Neural progenitor cell (in vitro differentiated cells): Measurements from ENCODE around the gene DNASE2B. TPM values are rescaled to one million over a fixed set of nuclear protein-coding genes. Genes with fewer than 3 reads are reported as not detected.

ENCODE experiments used
- DNase-seq: peaks from one replicate; pipeline ENCODE4 v3.0.0-alpha.2; 2016; ENCODE audit warnings: low spot score
- H2AFZ ChIP-seq: fragments of 200-600 bp; sonication (generic); replicated peaks from 2 replicates; pipeline ENCODE4 v1.6.1; 2016; ENCODE audit warnings: antibody characterized with exemption
- H3F3A ChIP-seq: fragments of 200-600 bp; sonication (generic); 2 replicates; pipeline ENCODE4 v1.6.1; 2016; ENCODE audit warnings: antibody characterized with exemption, low read depth
- H3K27ac ChIP-seq: fragments of 200-600 bp; sonication (generic); 2 replicates; pipeline ENCODE4 v1.5.1; 2016; ENCODE audit warnings: mild to moderate bottlenecking
- H3K27me3 ChIP-seq: fragments of 200-600 bp; sonication (generic); 2 replicates; pipeline ENCODE4 v1.6.1; 2016; ENCODE audit warnings: mild to moderate bottlenecking, moderate library complexity
- H3K36me3 ChIP-seq: fragments of 200-600 bp; sonication (generic); 2 replicates; pipeline ENCODE4 v1.5.1; 2016
- H3K4me1 ChIP-seq: fragments of 200-600 bp; sonication (generic); 2 replicates; pipeline ENCODE4 v1.6.1; 2016; ENCODE audit warnings: mixed run types
- H3K4me2 ChIP-seq: fragments of 200-600 bp; sonication (generic); 2 replicates; pipeline ENCODE4 v1.6.1; 2016
- H3K4me3 ChIP-seq: fragments of 200-600 bp; sonication (generic); 2 replicates; pipeline ENCODE4 v1.5.1; 2016
- H3K79me2 ChIP-seq: fragments of 200-600 bp; sonication (generic); 2 replicates; pipeline ENCODE4 v1.6.1; 2016; ENCODE audit warnings: low read depth
- H3K9ac ChIP-seq: fragments of 200-600 bp; sonication (generic); 2 replicates; pipeline ENCODE4 v1.6.1; 2016
- H3K9me3 ChIP-seq: fragments of 200-600 bp; sonication (generic); 2 replicates; pipeline ENCODE4 v1.5.1; 2016; ENCODE audit warnings: low read depth
- H4K20me1 ChIP-seq: fragments of 200-600 bp; sonication (generic); 2 replicates; pipeline ENCODE4 v1.6.1; 2016; ENCODE audit warnings: low read depth
- H3K27ac Mint-ChIP-seq: 3 replicates; pipeline ENCODE4 v1.8.0; 2021; ENCODE audit warnings: mixed read lengths
- H3K27me3 Mint-ChIP-seq: 2 replicates; pipeline ENCODE4 v1.8.0; 2022; ENCODE audit warnings: low read depth, mild to moderate bottlenecking, inconsistent platforms, moderate library complexity, mixed read lengths; ENCODE audit not compliant: insufficient read depth
- H3K36me3 Mint-ChIP-seq: 3 replicates; pipeline ENCODE4 v1.8.0; 2021; ENCODE audit warnings: mixed read lengths
- H3K4me1 Mint-ChIP-seq: 3 replicates; pipeline ENCODE4 v1.8.0; 2021; ENCODE audit warnings: mixed read lengths
- H3K4me3 Mint-ChIP-seq: 3 replicates; pipeline ENCODE4 v1.8.0; 2021; ENCODE audit warnings: mild to moderate bottlenecking, moderate library complexity, mixed read lengths
- H3K9me3 Mint-ChIP-seq: 3 replicates; pipeline ENCODE4 v1.8.0; 2020; ENCODE audit warnings: mixed read lengths
- CTCF ChIP-seq: fragments of 200-600 bp; sonication (generic); IDR thresholded peaks from 2 replicates; pipeline ENCODE4 v1.5.1; 2017; ENCODE audit warnings: antibody characterized with exemption, mild to moderate bottlenecking
- EZH2 ChIP-seq: fragments of 200-600 bp; sonication (generic); IDR thresholded peaks from 2 replicates; pipeline ENCODE4 v1.6.1; 2017; ENCODE audit warnings: antibody characterized with exemption, mild to moderate bottlenecking, moderate library complexity
- EZH2phosphoT487 ChIP-seq: fragments of 200-600 bp; sonication (generic); IDR thresholded peaks from 2 replicates; pipeline ENCODE4 v1.6.1; 2017; ENCODE audit warnings: antibody characterized with exemption
- total RNA-seq: library from RNA; depleted of rRNA; stranded (reverse); fragments of >200 nt; gene quantifications from 2 replicates; pipeline ENCODE4 v1.2.3, GENCODE V29; 2015; ENCODE audit warnings: low replicate concordance

DNASE2B gene
- total RNA-seq, 1 donor from 2014 or later, result not detected

GRCh38 chr1:84426376-84426775, 28.1 kb downstream of the DNASE2B start:
- H3K27me3 Mint-ChIP-seq, result no peaks in the 10 kb centered on the region
- peaks cover 2% of the 10 kb centered on the region for H3K36me3 Mint-ChIP-seq
- peaks cover 7% of the 10 kb centered on the region for H3K9me3 Mint-ChIP-seq
- H3K4me3 ChIP-seq, result no peak overlapping the region
- H3K9ac ChIP-seq, result no peak overlapping the region
- no peaks in the 10 kb centered on the region for H3K9me3 ChIP-seq
- no peaks in the 10 kb centered on the region for H3F3A ChIP-seq
- no peak overlapping the region for H3K4me2 ChIP-seq
- no peak overlapping the region for H2AFZ ChIP-seq
- TF ChIP-seq EZH2phosphoT487 (no peak), CTCF (no peak), EZH2 (no peak)
- H3K4me1 ChIP-seq, result no peaks in the 10 kb centered on the region
- H3K36me3 ChIP-seq, result no peaks in the 10 kb centered on the region
- no peak overlapping the region for H3K27ac ChIP-seq
- H3K27me3 ChIP-seq, result no peaks in the 10 kb centered on the region
- H3K4me3 Mint-ChIP-seq, result no peak overlapping the region
- H3K27ac Mint-ChIP-seq, result no peak overlapping the region
- H3K79me2 ChIP-seq, result no peaks in the 10 kb centered on the region
- DNase-seq, result no peak
- H4K20me1 ChIP-seq, result no peaks in the 10 kb centered on the region
- H3K4me1 Mint-ChIP-seq, result no peaks in the 10 kb centered on the region

- Histone ChIP-seq H2AFZ (no peak overlapping the region), H3F3A (no peaks in the 10 kb centered on the region), H3K79me2 (no peaks in the 10 kb centered on the region), H3K4me2 (no peak overlapping the region), H3K4me3 (no peak overlapping the region), H4K20me1 (no peaks in the 10 kb centered on the region), H3K9me3 (no peaks in the 10 kb centered on the region), H3K4me1 (no peaks in the 10 kb centered on the region), H3K9ac (no peak overlapping the region), H3K27ac (no peak overlapping the region), H3K36me3 (no peaks in the 10 kb centered on the region), H3K27me3 (no peaks in the 10 kb centered on the region)
- peaks cover 7% of the 10 kb centered on the region for H3K9me3 Mint-ChIP-seq
- no peak overlapping the region for H3K4me3 Mint-ChIP-seq
- DNase-seq, result no peak
- H3K36me3 Mint-ChIP-seq, result peaks cover 2% of the 10 kb centered on the region
- TF ChIP-seq CTCF (no peak), EZH2 (no peak), EZH2phosphoT487 (no peak)
- H3K4me1 Mint-ChIP-seq, result no peaks in the 10 kb centered on the region
- H3K27me3 Mint-ChIP-seq, result no peaks in the 10 kb centered on the region
- no peak overlapping the region for H3K27ac Mint-ChIP-seq
Observed at GRCh38 chr1:84427250-84428188, 29.2 kb downstream of the DNASE2B start.

- no peaks in the 10 kb centered on the region for H3K79me2 ChIP-seq
- H3K27ac Mint-ChIP-seq, result no peak overlapping the region
- no peaks in the 10 kb centered on the region for H3K36me3 ChIP-seq
- H3K27ac ChIP-seq, result no peak overlapping the region
- H4K20me1 ChIP-seq, result no peaks in the 10 kb centered on the region
- no peaks in the 10 kb centered on the region for H3K27me3 ChIP-seq
- H2AFZ ChIP-seq, result no peak overlapping the region
- H3K4me3 ChIP-seq, result no peak overlapping the region
- no peaks in the 10 kb centered on the region for H3K9me3 ChIP-seq
- peak; percentile 7 for DNase-seq
- no peak overlapping the region for H3K4me2 ChIP-seq
- peaks cover 2% of the 10 kb centered on the region for H3K4me1 ChIP-seq
- H3K27me3 Mint-ChIP-seq, result no peaks in the 10 kb centered on the region
- no peak overlapping the region for H3K9ac ChIP-seq
- peaks cover 7% of the 10 kb centered on the region for H3K9me3 Mint-ChIP-seq
- peaks cover 2% of the 10 kb centered on the region for H3K36me3 Mint-ChIP-seq
- no peak overlapping the region for H3K4me3 Mint-ChIP-seq
- no peaks in the 10 kb centered on the region for H3F3A ChIP-seq
- peaks cover 1% of the 10 kb centered on the region for H3K4me1 Mint-ChIP-seq
- TF ChIP-seq EZH2, result no peak
Observed at GRCh38 chr1:84428235-84428634, 30.0 kb downstream of the DNASE2B start.

GRCh38 chr1:84429231-84429630, 30.9 kb downstream of the DNASE2B start:
- Histone ChIP-seq H3K9ac (no peak overlapping the region), H3F3A (no peaks in the 10 kb centered on the region), H3K9me3 (no peaks in the 10 kb centered on the region), H3K4me3 (no peak overlapping the region), H3K36me3 (no peaks in the 10 kb centered on the region), H3K27me3 (no peaks in the 10 kb centered on the region), H3K79me2 (no peaks in the 10 kb centered on the region), H3K4me1 (peaks cover 6% of the 10 kb centered on the region), H4K20me1 (no peaks in the 10 kb centered on the region), H3K27ac (no peak overlapping the region), H2AFZ (no peak overlapping the region), H3K4me2 (no peak overlapping the region)
- Mint-ChIP-seq H3K36me3 (peaks cover 2% of the 10 kb centered on the region), H3K4me1 (peaks cover 3% of the 10 kb centered on the region), H3K27me3 (no peaks in the 10 kb centered on the region), H3K9me3 (peaks cover 7% of the 10 kb centered on the region), H3K27ac (no peak overlapping the region), H3K4me3 (no peak overlapping the region)
- TF ChIP-seq CTCF (no peak), EZH2 (no peak), EZH2phosphoT487 (no peak)
- no peak for DNase-seq
